Left lobe of liver (tissue), 2 donors: Measurements from ENCODE around the gene TPH2. TPM values are rescaled to one million over a fixed set of nuclear protein-coding genes. Genes with fewer than 3 reads are reported as not detected.

Experiments
- ATAC-seq: fragments of 200-7000 bp; cut with Tn5 transposase; one replicate; pipeline ENCODE4 v1.9.1; 2020; ENCODE audit warnings: mild to moderate bottlenecking, moderate library complexity
- DNase-seq: peaks from one replicate; pipeline ENCODE4 v3.0.0-alpha.2; 2020; ENCODE audit warnings: low spot score
- total RNA-seq: library from RNA; stranded (reverse); gene quantifications from one replicate; pipeline ENCODE4 v1.2.1, GENCODE V29; 2021
- donor health status: DM: no; HTN: no; CAD: no; lungs with moderate emphysema.
- donor health status: DM: no; HTN: yes; CAD: no.

Gene TPH2
- total RNA-seq, 1 donor from 2014 or later, result not detected

GRCh38 chr12:72030277-72030676 lies 91.6 kb downstream of the TPH2 start:
- DNase-seq (no peak), ATAC-seq (no peak)

DNA sequence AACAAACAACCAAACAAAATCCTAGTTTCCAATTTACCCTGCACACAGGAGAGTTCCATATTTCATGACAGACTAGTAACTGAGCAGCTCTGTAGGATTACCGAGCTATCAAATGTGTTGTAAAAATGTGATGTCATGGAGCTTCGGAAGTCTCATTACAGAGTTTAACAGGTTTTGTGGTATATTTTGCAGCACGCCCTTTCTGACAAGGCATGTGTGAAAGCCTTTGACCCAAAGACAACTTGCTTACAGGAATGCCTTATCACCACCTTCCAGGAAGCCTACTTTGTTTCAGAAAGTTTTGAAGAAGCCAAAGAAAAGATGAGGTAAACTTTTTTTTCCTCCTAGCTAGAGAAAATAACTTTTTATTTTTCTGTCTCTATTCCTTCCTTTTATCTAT lies 92.4 kb downstream of the TPH2 start:
- no peak for ATAC-seq
- DNase-seq, result no peak

- no peak for DNase-seq
- no peak for ATAC-seq
These were observed 95.3 kb downstream of the TPH2 start for GRCh38 chr12:72033991-72034390.

- no peak for ATAC-seq
These were observed 97.0 kb downstream of the TPH2 start for GRCh38 chr12:72035625-72036024.

DNA sequence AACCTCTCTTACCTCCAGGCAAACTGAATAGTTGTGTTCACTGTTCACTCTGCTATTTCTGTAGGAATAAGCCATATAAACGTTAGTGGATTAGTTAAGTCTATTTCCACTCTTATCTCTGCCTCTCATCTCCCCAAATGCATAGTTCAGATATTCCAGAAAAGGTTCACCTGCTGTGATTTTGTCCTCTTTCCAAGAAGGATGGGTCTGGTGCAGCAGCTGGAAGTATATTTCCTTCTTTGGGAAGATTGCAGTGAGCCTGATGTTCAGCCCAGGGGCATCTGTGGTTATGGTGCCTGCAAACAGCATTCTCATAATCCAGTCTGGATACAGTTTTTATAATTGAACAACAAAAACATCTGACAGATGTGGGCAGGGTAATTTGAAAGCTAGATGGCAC lies 97.7 kb downstream of the TPH2 start:
- no peak for DNase-seq
- ATAC-seq, result no peak

More at GRCh38 chr12:72035625-72036024, 97.0 kb downstream of the TPH2 start:
- no peak for DNase-seq

DNA sequence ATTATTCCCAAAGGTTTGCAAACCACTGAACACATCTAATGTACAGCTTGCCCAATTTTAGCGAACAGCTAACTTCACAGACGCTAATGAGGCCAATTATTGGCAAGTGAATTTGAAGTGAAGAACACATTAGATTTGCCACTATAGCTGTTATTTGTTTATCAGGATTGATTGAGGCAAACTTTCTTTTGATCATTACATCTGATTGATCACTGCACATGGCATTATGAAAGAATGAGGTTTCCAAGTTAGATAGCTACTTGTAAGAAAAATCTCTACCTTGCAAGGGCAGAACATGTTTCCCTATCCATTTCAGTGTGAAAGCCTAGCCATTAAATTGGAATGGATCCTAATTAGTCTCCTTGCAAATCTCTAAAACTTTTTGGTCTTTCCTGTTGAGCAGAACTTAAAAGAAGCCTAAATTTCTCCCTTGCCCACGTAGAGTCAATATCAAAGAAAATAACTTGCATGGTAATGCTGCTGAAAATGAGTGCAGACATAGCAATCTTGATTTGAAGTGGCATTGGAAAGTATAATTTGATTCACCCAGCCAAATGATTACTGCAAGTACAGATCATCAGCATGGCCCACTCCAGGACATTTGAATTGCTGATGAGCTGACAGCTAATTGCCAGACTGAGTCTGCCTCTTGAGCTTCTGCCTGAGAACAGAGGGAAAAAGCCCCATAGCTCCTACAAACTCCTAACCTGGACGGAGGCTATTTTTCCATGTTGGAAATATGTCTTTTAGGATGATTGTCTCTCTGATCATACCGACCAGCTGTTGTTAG lies 98.6 kb downstream of the TPH2 start:
- ATAC-seq (no peak), DNase-seq (no peak)

DNA sequence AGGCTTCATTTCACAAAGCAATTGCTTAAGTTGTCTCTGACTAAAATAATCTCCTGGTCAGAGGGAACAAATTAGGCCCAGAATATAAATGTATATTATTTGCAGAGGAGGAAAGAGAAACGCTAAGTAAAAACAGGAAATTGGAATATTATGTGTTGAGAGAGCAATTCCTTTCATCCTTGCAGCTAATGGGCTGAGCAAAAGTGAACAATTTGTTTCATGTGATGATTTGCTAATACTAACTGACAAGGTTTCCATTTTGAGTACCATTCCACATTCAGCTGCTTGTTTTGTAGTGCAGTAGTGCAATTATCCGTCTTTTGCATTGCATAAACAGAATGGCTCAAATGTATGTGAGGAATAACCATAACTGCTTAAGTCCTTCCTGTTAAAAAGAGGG lies 103.2 kb downstream of the TPH2 start:
- no peak for DNase-seq
- no peak for ATAC-seq

DNA sequence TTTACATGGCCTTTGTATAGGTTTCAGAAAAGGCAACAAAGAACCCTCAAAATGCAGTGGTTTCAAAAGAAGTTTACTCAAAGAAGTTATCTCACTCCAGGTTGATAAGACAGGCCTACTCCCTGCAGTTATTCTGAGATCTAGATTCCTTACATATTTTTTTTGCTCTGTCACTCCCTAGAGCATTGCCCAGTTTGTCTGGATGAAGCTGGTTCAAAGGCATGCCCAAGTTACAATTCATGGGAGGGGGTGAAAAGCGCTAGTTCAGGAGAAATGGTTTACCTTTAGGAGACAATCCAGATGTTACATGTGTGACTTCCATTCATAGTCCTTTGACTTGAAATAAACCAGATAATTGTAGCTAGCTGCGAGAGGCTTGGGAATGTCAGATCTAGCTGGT lies 115.0 kb downstream of the TPH2 start:
- DNase-seq (no peak), ATAC-seq (no peak)

GRCh38 chr12:72054511-72054910 lies 115.9 kb downstream of the TPH2 start:
- ATAC-seq (no peak), DNase-seq (no peak)

- no peak for DNase-seq
- no peak for ATAC-seq
These were observed 118.8 kb downstream of the TPH2 start for GRCh38 chr12:72057330-72057914.

DNA sequence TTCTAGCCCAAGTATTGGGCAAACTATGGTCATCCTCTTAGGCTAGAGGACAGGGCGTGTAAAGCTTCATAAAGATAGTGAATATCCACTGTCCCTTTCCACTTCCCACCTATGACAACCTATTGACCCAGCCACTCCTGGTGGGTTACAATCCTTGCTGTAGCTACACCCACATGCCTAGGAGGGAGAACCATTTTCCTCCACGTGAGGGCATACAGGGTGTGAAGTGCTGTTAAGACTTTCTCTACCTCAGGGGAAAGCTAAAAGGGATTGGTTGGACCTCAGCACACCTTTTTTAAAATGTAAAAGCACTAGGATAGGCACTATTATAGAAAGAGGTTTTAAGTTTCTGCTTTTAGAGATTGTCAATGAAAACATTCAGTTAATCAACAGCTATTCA lies 124.4 kb downstream of the TPH2 start:
- ATAC-seq (no peak), DNase-seq (no peak)

GRCh38 chr12:72071030-72071429 lies 132.4 kb downstream of the TPH2 start:
- ATAC-seq (no peak), DNase-seq (no peak)

DNA sequence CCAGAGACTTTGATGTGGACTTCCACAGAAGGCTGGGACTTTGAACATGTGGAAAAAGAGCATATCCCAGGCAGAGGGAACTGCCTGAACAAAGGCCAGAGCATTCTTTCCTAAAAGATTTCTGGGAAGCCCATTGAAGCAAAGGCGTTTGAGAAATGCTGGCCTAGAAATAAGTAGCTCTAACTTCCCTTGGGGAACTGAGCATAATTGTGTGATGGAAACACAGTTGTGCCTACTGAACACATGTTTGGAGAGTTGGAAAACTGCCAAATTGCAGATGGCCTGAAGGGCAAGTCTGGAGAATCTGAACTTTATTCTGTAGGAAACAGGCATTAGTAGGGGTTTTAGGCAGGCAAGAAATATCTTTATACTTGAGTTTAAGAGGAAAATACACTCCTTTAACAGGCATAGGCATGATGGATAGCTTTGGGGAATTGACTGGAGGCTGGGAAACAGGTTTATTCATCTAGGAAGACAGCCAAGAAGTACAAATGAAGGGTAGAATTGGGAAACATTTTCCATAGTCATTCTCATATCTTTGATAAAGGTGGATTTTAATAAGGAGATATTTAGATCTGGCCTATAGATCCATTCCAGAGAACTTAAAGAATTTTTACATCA lies 134.1 kb downstream of the TPH2 start:
- DNase-seq, result no peak
- no peak for ATAC-seq

DNA sequence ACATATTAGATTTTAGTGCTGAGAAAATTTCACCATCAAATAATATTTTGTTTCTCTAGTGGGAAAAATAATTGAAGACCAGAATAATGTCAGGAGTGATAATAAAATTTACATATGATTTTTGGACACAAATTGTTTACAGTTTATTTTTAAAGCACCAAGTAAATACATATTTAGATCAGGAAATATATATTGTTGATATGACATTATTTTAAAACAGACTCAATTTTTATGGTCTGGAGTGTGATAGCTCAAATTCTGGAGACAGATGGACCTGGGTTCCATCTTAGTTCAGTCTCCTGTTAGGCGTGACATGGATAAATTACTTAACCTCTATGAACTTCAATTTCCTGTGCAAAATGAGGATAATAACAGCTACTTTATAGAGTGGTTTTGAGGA lies 135.4 kb downstream of the TPH2 start:
- ATAC-seq, result no peak
- no peak for DNase-seq

DNA sequence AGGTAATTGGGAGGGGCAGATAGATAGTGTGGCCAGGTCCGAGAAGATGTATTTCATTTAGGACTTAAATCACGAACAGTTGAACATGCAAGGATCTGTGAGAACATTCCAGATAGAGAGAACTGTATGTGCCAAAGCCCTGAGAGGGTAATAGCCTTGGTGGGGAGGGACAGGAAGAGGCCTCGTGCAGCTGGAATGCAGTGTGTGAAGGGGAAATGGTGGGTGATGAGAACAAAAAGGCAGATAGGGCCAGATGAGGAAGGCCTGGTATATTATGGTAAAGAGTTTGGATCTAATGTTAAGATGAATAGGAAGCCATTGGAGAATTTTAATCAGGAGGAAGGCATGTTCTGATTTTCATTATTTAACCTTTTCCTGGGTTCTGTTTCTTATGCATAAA lies 136.3 kb downstream of the TPH2 start:
- DNase-seq (no peak), ATAC-seq (no peak)

GRCh38 chr12:72075401-72075800 lies 136.8 kb downstream of the TPH2 start:
- DNase-seq, result no peak
- ATAC-seq, result no peak

- ATAC-seq, result no peak
- no peak for DNase-seq
These were observed 137.4 kb downstream of the TPH2 start for GRCh38 chr12:72075891-72076557.

DNA sequence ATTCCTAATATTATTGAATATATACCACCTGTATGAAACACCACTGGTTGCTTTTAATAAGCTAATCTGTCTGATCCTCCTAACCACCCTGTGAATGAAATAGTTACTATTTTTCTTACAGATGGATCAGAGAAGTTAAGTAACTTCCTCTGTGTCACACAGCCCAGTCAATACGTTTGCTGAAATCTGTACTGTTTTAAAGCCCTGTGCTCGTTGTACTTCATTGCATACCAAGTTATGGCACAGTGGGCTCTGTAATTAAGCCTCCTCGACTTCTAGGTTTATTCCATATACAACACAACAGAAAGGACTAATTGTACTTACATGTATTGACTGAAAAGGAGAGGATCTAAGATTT lies 137.9 kb downstream of the TPH2 start:
- ATAC-seq (no peak), DNase-seq (no peak)

- DNase-seq (no peak), ATAC-seq (no peak)
These were observed 138.6 kb downstream of the TPH2 start for GRCh38 chr12:72077111-72077820.

GRCh38 chr12:72081777-72082176 lies 143.1 kb downstream of the TPH2 start:
- ATAC-seq (no peak), DNase-seq (no peak)
